ENCODE results near the gene ACVR1. TPM values are rescaled to one million over a fixed set of nuclear protein-coding genes. Genes with fewer than 3 reads are reported as not detected.
A peak's percentile ranks its signal among the peaks of the same experiment; 100 is the strongest.

ACVR1 gene
- total RNA-seq, 2 experiments from 2014 or later, result 8.3 to 10.1 TPM

GRCh38 chr2:157779794-157780193 lies 96.3 kb downstream of the ACVR1 start:
- peaks cover 20% of the 10 kb centered on the region for H3K36me3 Mint-ChIP-seq (ENCODE audit: low read depth)
- CTCF ChIA-PET, result interaction anchor here (0.7 to 6.3 kb wide), 9 partner anchors 97 to 973 kb away, joined by 3 to 44 read pairs (median 5); partner anchors contain the start of gene ACVR1
- intact Hi-C loops (cut with micrococcal nuclease), result loop anchor here (2.0 to 5.0 kb wide), 3 partner anchors 93 to 231 kb away; no protein-coding TSS in a partner anchor
- H3K27ac Mint-ChIP-seq, result no peak overlapping the region
- ATAC-seq (no peak), DNase-seq (no peak)
- H3K4me3 Mint-ChIP-seq, result no peak overlapping the region
- POLR2A ChIA-PET, result no interaction called here
- no peaks in the 10 kb centered on the region for H3K27me3 Mint-ChIP-seq
- H3K4me1 Mint-ChIP-seq (ENCODE audit: low read depth), result peaks cover 32% of the 10 kb centered on the region
- H3K9me3 Mint-ChIP-seq, result no peaks in the 10 kb centered on the region
- TF ChIP-seq, protein P1, sequence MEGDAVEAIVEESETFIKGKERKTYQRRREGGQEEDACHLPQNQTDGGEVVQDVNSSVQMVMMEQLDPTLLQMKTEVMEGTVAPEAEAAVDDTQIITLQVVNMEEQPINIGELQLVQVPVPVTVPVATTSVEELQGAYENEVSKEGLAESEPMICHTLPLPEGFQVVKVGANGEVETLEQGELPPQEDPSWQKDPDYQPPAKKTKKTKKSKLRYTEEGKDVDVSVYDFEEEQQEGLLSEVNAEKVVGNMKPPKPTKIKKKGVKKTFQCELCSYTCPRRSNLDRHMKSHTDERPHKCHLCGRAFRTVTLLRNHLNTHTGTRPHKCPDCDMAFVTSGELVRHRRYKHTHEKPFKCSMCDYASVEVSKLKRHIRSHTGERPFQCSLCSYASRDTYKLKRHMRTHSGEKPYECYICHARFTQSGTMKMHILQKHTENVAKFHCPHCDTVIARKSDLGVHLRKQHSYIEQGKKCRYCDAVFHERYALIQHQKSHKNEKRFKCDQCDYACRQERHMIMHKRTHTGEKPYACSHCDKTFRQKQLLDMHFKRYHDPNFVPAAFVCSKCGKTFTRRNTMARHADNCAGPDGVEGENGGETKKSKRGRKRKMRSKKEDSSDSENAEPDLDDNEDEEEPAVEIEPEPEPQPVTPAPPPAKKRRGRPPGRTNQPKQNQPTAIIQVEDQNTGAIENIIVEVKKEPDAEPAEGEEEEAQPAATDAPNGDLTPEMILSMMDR (IDR thresholded peaks at IDR 0.05), result no peak

DNA sequence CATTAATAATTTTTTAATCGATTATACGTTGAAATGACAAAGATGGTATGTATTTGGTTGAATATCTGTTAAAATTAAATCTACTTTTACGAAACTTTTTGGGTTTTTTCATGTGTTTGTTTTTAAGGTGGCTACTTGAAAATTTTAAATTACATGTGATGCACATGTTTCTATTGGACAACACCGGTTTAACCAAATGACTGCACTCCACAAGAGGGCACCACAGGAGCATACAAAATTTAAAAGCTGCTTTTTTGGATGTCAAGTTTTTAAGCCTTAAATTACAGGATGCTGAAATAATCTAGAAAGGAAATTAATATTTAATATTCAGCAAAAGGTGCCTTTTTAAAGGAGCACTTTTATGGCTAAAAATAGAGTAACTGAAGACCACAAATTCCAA lies 98.7 kb downstream of the ACVR1 start:
- H3K36me3 Mint-ChIP-seq (ENCODE audit: low read depth), result peaks cover 24% of the 10 kb centered on the region
- H3K27me3 Mint-ChIP-seq, result no peaks in the 10 kb centered on the region
- TF ChIP-seq, protein P1 (IDR thresholded peaks at IDR 0.05), result peak; percentile 83
- no peak overlapping the region for H3K27ac Mint-ChIP-seq
- intact Hi-C loops (cut with micrococcal nuclease), result no loop called here
- DNase-seq (peak; percentile 75), ATAC-seq (no peak)
- H3K4me3 Mint-ChIP-seq, result no peak overlapping the region
- ChIA-PET CTCF (interaction anchor here (0.6 to 6.3 kb wide), 7 partner anchors 61 to 246 kb away, joined by 3 to 44 read pairs (median 3); no protein-coding TSS in a partner anchor), POLR2A (no interaction called here)
- no peaks in the 10 kb centered on the region for H3K9me3 Mint-ChIP-seq
- H3K4me1 Mint-ChIP-seq (ENCODE audit: low read depth), result peaks cover 13% of the 10 kb centered on the region

DNA sequence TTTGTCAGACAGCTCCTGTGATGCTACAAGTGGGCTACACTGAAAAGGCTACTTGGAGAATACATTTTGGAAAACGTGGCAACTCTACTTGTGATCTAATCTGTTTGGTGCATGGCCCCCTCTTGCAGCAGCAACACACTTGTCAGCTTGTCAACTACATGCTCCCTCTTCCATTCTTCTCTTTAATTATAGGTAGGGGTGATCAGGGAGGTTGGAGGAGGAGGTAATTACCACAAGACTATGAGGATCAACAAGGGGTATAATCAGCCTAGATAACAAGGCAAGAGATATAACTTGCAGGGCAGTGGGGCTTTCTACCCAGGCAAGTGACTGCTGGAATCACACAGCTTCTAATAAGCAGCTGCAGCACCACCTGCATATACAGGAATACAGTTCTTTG lies 104.9 kb downstream of the ACVR1 start:
- TF ChIP-seq, protein P1 (IDR thresholded peaks at IDR 0.05), result no peak
- Mint-ChIP-seq H3K36me3 (ENCODE audit: low read depth) (peaks cover 30% of the 10 kb centered on the region), H3K27me3 (no peaks in the 10 kb centered on the region), H3K4me1 (ENCODE audit: low read depth) (no peaks in the 10 kb centered on the region), H3K27ac (no peak overlapping the region), H3K4me3 (no peak overlapping the region), H3K9me3 (no peaks in the 10 kb centered on the region)
- ChIA-PET POLR2A (no interaction called here), CTCF (interaction anchor here (1.1 to 3.9 kb wide), 2 partner anchors 11 to 468 kb away, joined by 3 to 17 read pairs; no protein-coding TSS in a partner anchor)
- intact Hi-C loops (cut with micrococcal nuclease), result no loop called here
- DNase-seq, result no peak
- no peak for ATAC-seq

GRCh38 chr2:157769856-157770255 lies 106.3 kb downstream of the ACVR1 start:
- Mint-ChIP-seq H3K4me3 (no peak overlapping the region), H3K4me1 (ENCODE audit: low read depth) (no peaks in the 10 kb centered on the region), H3K27ac (no peak overlapping the region), H3K9me3 (no peaks in the 10 kb centered on the region), H3K27me3 (no peaks in the 10 kb centered on the region), H3K36me3 (ENCODE audit: low read depth) (peaks cover 30% of the 10 kb centered on the region)
- POLR2A ChIA-PET, result no interaction called here
- ATAC-seq (no peak), DNase-seq (no peak)
- CTCF ChIA-PET, result interaction anchor here (1.5 kb wide), 1 partner anchor 141 kb away, joined by 3 read pairs; no protein-coding TSS in a partner anchor
- intact Hi-C loops (cut with micrococcal nuclease), result no loop called here
- TF ChIP-seq, protein P1 (IDR thresholded peaks at IDR 0.05), result no peak

DNA sequence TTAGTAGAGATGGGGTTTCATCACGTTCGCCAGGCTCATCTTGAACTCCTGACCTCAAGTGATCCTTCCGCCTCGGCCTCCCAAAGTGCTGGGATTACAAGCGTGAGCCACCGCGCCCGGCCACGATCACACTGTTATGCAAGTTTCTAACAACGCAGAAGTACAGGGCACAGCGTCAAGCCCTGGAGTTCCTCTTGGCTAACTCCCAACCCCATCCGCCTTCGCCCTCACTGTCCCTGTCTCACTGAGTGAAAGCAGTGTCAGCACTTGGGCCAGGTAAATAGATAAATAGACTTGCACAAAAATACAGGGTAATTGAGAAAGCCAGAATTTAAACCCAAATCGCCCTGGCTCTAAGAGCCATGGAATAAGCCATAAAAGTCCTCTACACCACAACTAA lies 111.7 kb downstream of the ACVR1 start:
- POLR2A ChIA-PET, result no interaction called here
- Mint-ChIP-seq H3K9me3 (no peaks in the 10 kb centered on the region), H3K4me3 (no peak overlapping the region), H3K4me1 (ENCODE audit: low read depth) (no peaks in the 10 kb centered on the region), H3K36me3 (ENCODE audit: low read depth) (peaks cover 35% of the 10 kb centered on the region), H3K27ac (no peak overlapping the region), H3K27me3 (no peaks in the 10 kb centered on the region)
- intact Hi-C loops (cut with micrococcal nuclease), result no loop called here
- TF ChIP-seq, protein P1 (IDR thresholded peaks at IDR 0.05), result no peak
- CTCF ChIA-PET, result no interaction called here
- ATAC-seq, result no peak
- no peak for DNase-seq
